Psoas muscle (tissue), 8 donors: ENCODE measurements around the gene CNPY4. TPM values are rescaled to one million over a fixed set of nuclear protein-coding genes. Genes with fewer than 3 reads are reported as not detected.

Experiments used
- ATAC-seq, 4 donors: fragments of 200-7000 bp; cut with Tn5 transposase; one replicate each; pipeline ENCODE4 v1.9.1; 2020; ENCODE audit warnings: moderate library complexity in 3 of 4, mild to moderate bottlenecking in 2 of 4
- DNase-seq, 2 donors: peaks; one replicate each; pipeline ENCODE4 v3.0.0-alpha.2; 2020
- H3K27ac ChIP-seq: fragments of 200-600 bp; one replicate; pipeline ENCODE4 v1.8.0; 2022
- H3K27me3 ChIP-seq, 3 donors: fragments of 200-600 bp in 1 of 3; one replicate each; pipeline versions ENCODE4 v1.6.1 to v1.8.0; 2013 to 2022; ENCODE audit warnings: low read length in 2 of 3, mild to moderate bottlenecking in 2 of 3, moderate library complexity in 1 of 3; ENCODE audit not compliant: insufficient read depth in 3 of 3
- H3K36me3 ChIP-seq, 2 donors: fragments of 200-600 bp in 1 of 2; one replicate each; pipeline versions ENCODE4 v1.6.1 to v1.8.0; 2013 to 2022; ENCODE audit warnings: low read depth in 1 of 2, mild to moderate bottlenecking in 1 of 2, moderate library complexity in 1 of 2; ENCODE audit not compliant: insufficient read depth in 1 of 2
- H3K4me1 ChIP-seq: fragments of 200-600 bp; one replicate; pipeline ENCODE4 v1.8.0; 2022
- H3K4me3 ChIP-seq: fragments of 200-600 bp; one replicate; pipeline ENCODE4 v1.8.0; 2022; ENCODE audit warnings: mild to moderate bottlenecking
- H3K9me3 ChIP-seq: fragments of 200-600 bp; one replicate; pipeline ENCODE4 v1.8.0; 2022
- CTCF ChIP-seq: fragments of 200-600 bp; IDR thresholded peaks from one replicate; pipeline ENCODE4 v1.8.0; 2022; ENCODE audit warnings: antibody characterized with exemption
- WGBS, 3 donors: extraction: QIAGEN DNeasy Blood & Tissue Kit; methylation state at CpG; one replicate each; pipeline versions ENCODE4 v1.1.6 to v1.1.7; 2013; 5-methylcytosine and 5-hydroxymethylcytosine counted together
- intact Hi-C, 2 donors: fragments of 100-400 bp; cut with DNase I; formaldehyde crosslinking; loops; one replicate each; pipeline versions ENCODE4 v1.11.0 to v1.14.2; 2022
- polyA plus RNA-seq, 3 donors: library from polyadenylated mRNA; stranded (reverse); fragments of 200-250 nt; gene quantifications; one replicate each; pipeline ENCODE4 v1.2.3, GENCODE V29; 2013
- total RNA-seq, 4 donors: library from RNA; stranded (reverse); fragmentation: NEBNext Ultra II Directional in 2 of 4; extraction: Animal tissue kit (Norgen Biotek cat#: 25700) in 2 of 4; gene quantifications; one replicate each; pipeline versions ENCODE4 v1.2.1 to v1.2.4, GENCODE V29; 2021 to 2023
- donor health status: healthy with polysubstance abuse.
- donor health status: DM: no; HTN: no; CAD: no; lungs with moderate emphysema.
- donor health status: Bipolar disorder and iron deficiency.
- donor health status: healthy.
- donor health status: DM: yes; HTN: yes; CAD: no.
- donor health status: DM: no; HTN: no; CAD: no.
- donor health status: DM: no; HTN: no; CAD: no.
- donor health status: DM: yes; HTN: yes; CAD: no.

Gene CNPY4
- total and polyA plus RNA-seq, 7 donors = 2.2 to 7.0 (median 2.9) TPM

GRCh38 chr7:100159099-100159623 lies 39.7 kb downstream of the CNPY4 start:
- H3K9me3 ChIP-seq = no peaks in the 10 kb centered on the region
- TF ChIP-seq CTCF = no peak
- WGBS, 3 donors = 61 to 67% (median 64%) methylated on average over 7 of the region's 7 CpGs
- H3K4me3 ChIP-seq = peak overlapping the region; percentile 93
- peak overlapping the region; percentile 86 for H3K27ac ChIP-seq
- intact Hi-C loops = loop anchor here in 1 of 2 donors (10.0 kb wide), 1 partner anchor 56 kb away; the partner anchor contains the start of gene PVRIG
- peaks cover 4 to 30% of the 10 kb centered on the region in 2 donors for H3K36me3 ChIP-seq
- peaks cover 12% of the 10 kb centered on the region for H3K4me1 ChIP-seq
- DNase-seq (no peak), ATAC-seq (no peak)
- H3K27me3 ChIP-seq = no peaks in the 10 kb centered on the region

GRCh38 chr7:100160067-100160466 lies 40.6 kb downstream of the CNPY4 start:
- intact Hi-C loops = no loop called here
- H3K4me3 ChIP-seq = no peak overlapping the region
- peaks cover 4 to 22% of the 10 kb centered on the region in 2 donors for H3K36me3 ChIP-seq
- H3K27ac ChIP-seq = no peak overlapping the region
- ATAC-seq (no peak), DNase-seq (no peak)
- no peaks in the 10 kb centered on the region for H3K27me3 ChIP-seq
- no peaks in the 10 kb centered on the region for H3K9me3 ChIP-seq
- peaks cover 12% of the 10 kb centered on the region for H3K4me1 ChIP-seq
- no peak for TF ChIP-seq CTCF
- WGBS, 3 donors = 86 to 90% (median 90%) methylated on average over 18 of the region's 18 CpGs

GRCh38 chr7:100163006-100163531 lies 43.6 kb downstream of the CNPY4 start:
- intact Hi-C loops = no loop called here
- H3K9me3 ChIP-seq = no peaks in the 10 kb centered on the region
- ATAC-seq (no peak), DNase-seq (no peak)
- WGBS, 3 donors = 67 to 74% (median 69%) methylated on average over 6 of the region's 6 CpGs
- H3K27me3 ChIP-seq = peaks cover 0 to 19% (median 6%) of the 10 kb centered on the region in 3 donors
- peaks cover under 1% of the 10 kb centered on the region for H3K4me1 ChIP-seq
- TF ChIP-seq CTCF = no peak
- no peak overlapping the region for H3K4me3 ChIP-seq
- no peak overlapping the region for H3K27ac ChIP-seq
- H3K36me3 ChIP-seq = no peaks in the 10 kb centered on the region

GRCh38 chr7:100163871-100164270 lies 44.4 kb downstream of the CNPY4 start:
- no peaks in the 10 kb centered on the region for H3K9me3 ChIP-seq
- 86 to 90% (median 90%) methylated on average over 5 of the region's 5 CpGs for WGBS, 3 donors
- intact Hi-C loops = no loop called here
- no peak for TF ChIP-seq CTCF
- H3K4me1 ChIP-seq = peaks cover 8% of the 10 kb centered on the region
- DNase-seq = no peak
- H3K36me3 ChIP-seq = no peaks in the 10 kb centered on the region
- H3K4me3 ChIP-seq = no peak overlapping the region
- peaks cover 0 to 19% (median 9%) of the 10 kb centered on the region in 3 donors for H3K27me3 ChIP-seq
- H3K27ac ChIP-seq = no peak overlapping the region
- no peak for ATAC-seq
